ENCODE measurements around the gene CIC. TPM values are rescaled to one million over a fixed set of nuclear protein-coding genes. Genes with fewer than 3 reads are reported as not detected.

Gene CIC
- total RNA-seq, 2 experiments from 2014 or later: 114 to 119 TPM

GRCh38 chr19:42287017-42287826 is 18.2 kb downstream of the CIC start:
- Histone ChIP-seq H3K4me1 (ENCODE audit: insufficient read depth, low read length) (peaks cover 54% of the 10 kb centered on the region), H3K27me3 (ENCODE audit: control insufficient read depth in 1 of 2, insufficient read depth in 2 of 2, low read length in 2 of 2) (no peaks in the 10 kb centered on the region), H3K4me3 (ENCODE audit: low read length) (no peak overlapping the region), H3K27ac (ENCODE audit: low read depth in 1 of 2, low read length in 2 of 2) (no peak overlapping the region), H3K36me3 (ENCODE audit: insufficient read depth, low read length) (peaks cover 56% of the 10 kb centered on the region), H3K9me3 (ENCODE audit: control insufficient read depth in 1 of 2, insufficient read depth in 1 of 2, low read length in 2 of 2) (no peaks in the 10 kb centered on the region)
- ChIA-PET POLR2A (no interaction called here), CTCF (no interaction called here)
- Mint-ChIP-seq H3K27ac (no peak overlapping the region), H3K36me3 (ENCODE audit: low read depth) (peaks cover 52% of the 10 kb centered on the region), H3K4me1 (ENCODE audit: low read depth) (peaks cover 28% of the 10 kb centered on the region), H3K27me3 (no peaks in the 10 kb centered on the region), H3K4me3 (no peak overlapping the region), H3K9me3 (no peaks in the 10 kb centered on the region)
- ATAC-seq (ENCODE audit: poor library complexity): no peak
- TF ChIP-seq CTCF (IDR thresholded peaks at IDR 0.05): no peak
- intact Hi-C loops (cut with DNase I, micrococcal nuclease): loop anchor here in 1 of 2 experiments (10.0 kb wide), 1 partner anchor 138 kb away; the partner anchor contains the start of gene LIPE
- peak in 1 of 14 experiments; percentile 4 for DNase-seq

GRCh38 chr19:42287827-42288107 is 18.7 kb downstream of the CIC start:
- CTCF ChIA-PET: no interaction called here
- Histone ChIP-seq H3K36me3 (ENCODE audit: insufficient read depth, low read length) (peaks cover 61% of the 10 kb centered on the region), H3K9me3 (ENCODE audit: control insufficient read depth in 1 of 2, insufficient read depth in 1 of 2, low read length in 2 of 2) (no peaks in the 10 kb centered on the region), H3K4me1 (ENCODE audit: insufficient read depth, low read length) (peaks cover 50% of the 10 kb centered on the region), H3K27me3 (ENCODE audit: control insufficient read depth in 1 of 2, insufficient read depth in 2 of 2, low read length in 2 of 2) (no peaks in the 10 kb centered on the region), H3K27ac (ENCODE audit: low read depth in 1 of 2, low read length in 2 of 2) (no peak overlapping the region), H3K4me3 (ENCODE audit: low read length) (no peak overlapping the region)
- Mint-ChIP-seq H3K36me3 (ENCODE audit: low read depth) (peaks cover 56% of the 10 kb centered on the region), H3K4me3 (no peak overlapping the region), H3K27ac (no peak overlapping the region), H3K27me3 (no peaks in the 10 kb centered on the region), H3K4me1 (ENCODE audit: low read depth) (peaks cover 24% of the 10 kb centered on the region), H3K9me3 (no peaks in the 10 kb centered on the region)
- intact Hi-C loops (cut with DNase I, micrococcal nuclease): loop anchor here in 1 of 2 experiments (10.0 kb wide), 1 partner anchor 137 kb away; the partner anchor contains the start of gene LIPE
- no peak for TF ChIP-seq CTCF (IDR thresholded peaks at IDR 0.05)
- DNase-seq (no peak), ATAC-seq (ENCODE audit: poor library complexity) (no peak)
- POLR2A ChIA-PET: no interaction called here

GRCh38 chr19:42288387-42288786 is 19.3 kb downstream of the CIC start:
- Histone ChIP-seq H3K4me3 (ENCODE audit: low read length) (no peak overlapping the region), H3K27me3 (ENCODE audit: control insufficient read depth in 1 of 2, insufficient read depth in 2 of 2, low read length in 2 of 2) (no peaks in the 10 kb centered on the region), H3K9me3 (ENCODE audit: control insufficient read depth in 1 of 2, insufficient read depth in 1 of 2, low read length in 2 of 2) (no peaks in the 10 kb centered on the region), H3K27ac (ENCODE audit: low read depth in 1 of 2, low read length in 2 of 2) (no peak overlapping the region), H3K4me1 (ENCODE audit: insufficient read depth, low read length) (peaks cover 44% of the 10 kb centered on the region), H3K36me3 (ENCODE audit: insufficient read depth, low read length) (peaks cover 64% of the 10 kb centered on the region)
- TF ChIP-seq CTCF (IDR thresholded peaks at IDR 0.05): no peak
- Mint-ChIP-seq H3K27me3 (no peaks in the 10 kb centered on the region), H3K27ac (no peak overlapping the region), H3K4me3 (no peak overlapping the region), H3K4me1 (ENCODE audit: low read depth) (peaks cover 24% of the 10 kb centered on the region), H3K9me3 (no peaks in the 10 kb centered on the region), H3K36me3 (ENCODE audit: low read depth) (peaks cover 62% of the 10 kb centered on the region)
- intact Hi-C loops (cut with DNase I, micrococcal nuclease): loop anchor here in 1 of 2 experiments (10.0 kb wide), 1 partner anchor 136 kb away; the partner anchor contains the start of gene LIPE
- ChIA-PET POLR2A (no interaction called here), CTCF (interaction anchor here (1.2 kb wide), 1 partner anchor 111 kb away, joined by 3 read pairs; no protein-coding TSS in a partner anchor)
- ATAC-seq (ENCODE audit: poor library complexity): no peak
- DNase-seq: no peak

Measured in CD4-positive, alpha-beta T cell (primary cell).